ENCODE results near the gene FBXL17.

The FBXL17 gene

GRCh38 chr5:107824821-107825220 lies 557.1 kb downstream of the FBXL17 start:
- no peak overlapping the region for H3K4me3 ChIP-seq (ENCODE audit: low read depth, low read length)
- no peaks in the 10 kb centered on the region for H3K27me3 ChIP-seq (ENCODE audit: control insufficient read depth, insufficient read depth, low read length)
- no peaks in the 10 kb centered on the region for H3K36me3 ChIP-seq (ENCODE audit: control insufficient read depth, insufficient read depth, low read length)
- no peaks in the 10 kb centered on the region for H3K9me3 ChIP-seq (ENCODE audit: control insufficient read depth, insufficient read depth, low read length)
- H3K9ac ChIP-seq (ENCODE audit: low read depth, low read length): no peak overlapping the region
- H3K4me1 ChIP-seq (ENCODE audit: control insufficient read depth, insufficient read depth, low read length): peaks cover 6% of the 10 kb centered on the region

- H3K36me3 ChIP-seq (ENCODE audit: control insufficient read depth, insufficient read depth, low read length): no peaks in the 10 kb centered on the region
- no peaks in the 10 kb centered on the region for H3K27me3 ChIP-seq (ENCODE audit: control insufficient read depth, insufficient read depth, low read length)
- H3K9ac ChIP-seq (ENCODE audit: low read depth, low read length): no peak overlapping the region
- peaks cover 14% of the 10 kb centered on the region for H3K4me1 ChIP-seq (ENCODE audit: control insufficient read depth, insufficient read depth, low read length)
- H3K9me3 ChIP-seq (ENCODE audit: control insufficient read depth, insufficient read depth, low read length): no peaks in the 10 kb centered on the region
- H3K4me3 ChIP-seq (ENCODE audit: low read depth, low read length): no peak overlapping the region
Observed at GRCh38 chr5:107821288-107821687, 560.6 kb downstream of the FBXL17 start.

- H3K4me3 ChIP-seq (ENCODE audit: low read depth, low read length): no peak overlapping the region
- H3K9ac ChIP-seq (ENCODE audit: low read depth, low read length): no peak overlapping the region
- no peaks in the 10 kb centered on the region for H3K36me3 ChIP-seq (ENCODE audit: control insufficient read depth, insufficient read depth, low read length)
- H3K4me1 ChIP-seq (ENCODE audit: control insufficient read depth, insufficient read depth, low read length): peaks cover 8% of the 10 kb centered on the region
- no peaks in the 10 kb centered on the region for H3K9me3 ChIP-seq (ENCODE audit: control insufficient read depth, insufficient read depth, low read length)
- no peaks in the 10 kb centered on the region for H3K27me3 ChIP-seq (ENCODE audit: control insufficient read depth, insufficient read depth, low read length)
Observed at GRCh38 chr5:107820429-107820828, 561.5 kb downstream of the FBXL17 start.

GRCh38 chr5:107817951-107818350 lies 563.9 kb downstream of the FBXL17 start:
- no peaks in the 10 kb centered on the region for H3K36me3 ChIP-seq (ENCODE audit: control insufficient read depth, insufficient read depth, low read length)
- H3K4me3 ChIP-seq (ENCODE audit: low read depth, low read length): no peak overlapping the region
- no peaks in the 10 kb centered on the region for H3K9me3 ChIP-seq (ENCODE audit: control insufficient read depth, insufficient read depth, low read length)
- no peak overlapping the region for H3K9ac ChIP-seq (ENCODE audit: low read depth, low read length)
- H3K4me1 ChIP-seq (ENCODE audit: control insufficient read depth, insufficient read depth, low read length): peaks cover 8% of the 10 kb centered on the region
- no peaks in the 10 kb centered on the region for H3K27me3 ChIP-seq (ENCODE audit: control insufficient read depth, insufficient read depth, low read length)

GRCh38 chr5:107817436-107817835 lies 564.5 kb downstream of the FBXL17 start:
- H3K9ac ChIP-seq (ENCODE audit: low read depth, low read length): no peak overlapping the region
- H3K27me3 ChIP-seq (ENCODE audit: control insufficient read depth, insufficient read depth, low read length): no peaks in the 10 kb centered on the region
- no peaks in the 10 kb centered on the region for H3K36me3 ChIP-seq (ENCODE audit: control insufficient read depth, insufficient read depth, low read length)
- H3K4me3 ChIP-seq (ENCODE audit: low read depth, low read length): no peak overlapping the region
- H3K4me1 ChIP-seq (ENCODE audit: control insufficient read depth, insufficient read depth, low read length): peaks cover 8% of the 10 kb centered on the region
- no peaks in the 10 kb centered on the region for H3K9me3 ChIP-seq (ENCODE audit: control insufficient read depth, insufficient read depth, low read length)

- Histone ChIP-seq H3K9me3 (ENCODE audit: control insufficient read depth, insufficient read depth, low read length) (no peaks in the 10 kb centered on the region), H3K4me1 (ENCODE audit: control insufficient read depth, insufficient read depth, low read length) (peaks cover 23% of the 10 kb centered on the region), H3K9ac (ENCODE audit: low read depth, low read length) (no peak overlapping the region), H3K4me3 (ENCODE audit: low read depth, low read length) (no peak overlapping the region), H3K27me3 (ENCODE audit: control insufficient read depth, insufficient read depth, low read length) (no peaks in the 10 kb centered on the region), H3K36me3 (ENCODE audit: control insufficient read depth, insufficient read depth, low read length) (no peaks in the 10 kb centered on the region)
Observed at GRCh38 chr5:107815109-107815508, 566.8 kb downstream of the FBXL17 start.

GRCh38 chr5:107814183-107814827 lies 567.6 kb downstream of the FBXL17 start:
- Histone ChIP-seq H3K9ac (ENCODE audit: low read depth, low read length) (no peak overlapping the region), H3K4me3 (ENCODE audit: low read depth, low read length) (no peak overlapping the region), H3K27me3 (ENCODE audit: control insufficient read depth, insufficient read depth, low read length) (no peaks in the 10 kb centered on the region), H3K9me3 (ENCODE audit: control insufficient read depth, insufficient read depth, low read length) (no peaks in the 10 kb centered on the region), H3K4me1 (ENCODE audit: control insufficient read depth, insufficient read depth, low read length) (peaks cover 30% of the 10 kb centered on the region), H3K36me3 (ENCODE audit: control insufficient read depth, insufficient read depth, low read length) (no peaks in the 10 kb centered on the region)

GRCh38 chr5:107813559-107813958 lies 568.3 kb downstream of the FBXL17 start:
- Histone ChIP-seq H3K36me3 (ENCODE audit: control insufficient read depth, insufficient read depth, low read length) (no peaks in the 10 kb centered on the region), H3K9me3 (ENCODE audit: control insufficient read depth, insufficient read depth, low read length) (no peaks in the 10 kb centered on the region), H3K27me3 (ENCODE audit: control insufficient read depth, insufficient read depth, low read length) (no peaks in the 10 kb centered on the region), H3K9ac (ENCODE audit: low read depth, low read length) (no peak overlapping the region), H3K4me3 (ENCODE audit: low read depth, low read length) (no peak overlapping the region), H3K4me1 (ENCODE audit: control insufficient read depth, insufficient read depth, low read length) (peaks cover 36% of the 10 kb centered on the region)

- Histone ChIP-seq H3K4me3 (ENCODE audit: low read depth, low read length) (no peak overlapping the region), H3K9me3 (ENCODE audit: control insufficient read depth, insufficient read depth, low read length) (no peaks in the 10 kb centered on the region), H3K36me3 (ENCODE audit: control insufficient read depth, insufficient read depth, low read length) (no peaks in the 10 kb centered on the region), H3K9ac (ENCODE audit: low read depth, low read length) (no peak overlapping the region), H3K27me3 (ENCODE audit: control insufficient read depth, insufficient read depth, low read length) (no peaks in the 10 kb centered on the region), H3K4me1 (ENCODE audit: control insufficient read depth, insufficient read depth, low read length) (peaks cover 44% of the 10 kb centered on the region)
Observed at GRCh38 chr5:107812570-107813141, 569.2 kb downstream of the FBXL17 start.

GRCh38 chr5:107809201-107810034 lies 572.5 kb downstream of the FBXL17 start:
- no peaks in the 10 kb centered on the region for H3K9me3 ChIP-seq (ENCODE audit: control insufficient read depth, insufficient read depth, low read length)
- peaks cover 2% of the 10 kb centered on the region for H3K27me3 ChIP-seq (ENCODE audit: control insufficient read depth, insufficient read depth, low read length)
- H3K4me3 ChIP-seq (ENCODE audit: low read depth, low read length): no peak overlapping the region
- no peak overlapping the region for H3K9ac ChIP-seq (ENCODE audit: low read depth, low read length)
- no peaks in the 10 kb centered on the region for H3K36me3 ChIP-seq (ENCODE audit: control insufficient read depth, insufficient read depth, low read length)
- H3K4me1 ChIP-seq (ENCODE audit: control insufficient read depth, insufficient read depth, low read length): peaks cover 54% of the 10 kb centered on the region

Measured in iPS-15b (cell line).